Stimulated activated CD4-positive, alpha-beta T cell treated with anti-CD3 and anti-CD28 coated beads, Interleukin-2, amount 100 ng/mL, for 48 hours (primary cell): ENCODE results near the gene KCNAB2.

Source experiments
- DNase-seq, 2 donors: peaks; one replicate each; pipeline ENCODE4 v3.0.0-alpha.2; 2020

The KCNAB2 gene

GRCh38 chr1:6045561-6045960, at the start of gene KCNAB2:
TSS of gene KCNAB2 (plus strand) at chr1:6045888. CDS start at chr1:6051537, 5,649 bp downstream.
- DNase-seq = no peak

- no peak for DNase-seq
Measured at GRCh38 chr1:5996641-5997270, 48.9 kb upstream of the KCNAB2 start.

- DNase-seq = no peak
Measured at GRCh38 chr1:5997316-5997715, 48.4 kb upstream of the KCNAB2 start.

DNA sequence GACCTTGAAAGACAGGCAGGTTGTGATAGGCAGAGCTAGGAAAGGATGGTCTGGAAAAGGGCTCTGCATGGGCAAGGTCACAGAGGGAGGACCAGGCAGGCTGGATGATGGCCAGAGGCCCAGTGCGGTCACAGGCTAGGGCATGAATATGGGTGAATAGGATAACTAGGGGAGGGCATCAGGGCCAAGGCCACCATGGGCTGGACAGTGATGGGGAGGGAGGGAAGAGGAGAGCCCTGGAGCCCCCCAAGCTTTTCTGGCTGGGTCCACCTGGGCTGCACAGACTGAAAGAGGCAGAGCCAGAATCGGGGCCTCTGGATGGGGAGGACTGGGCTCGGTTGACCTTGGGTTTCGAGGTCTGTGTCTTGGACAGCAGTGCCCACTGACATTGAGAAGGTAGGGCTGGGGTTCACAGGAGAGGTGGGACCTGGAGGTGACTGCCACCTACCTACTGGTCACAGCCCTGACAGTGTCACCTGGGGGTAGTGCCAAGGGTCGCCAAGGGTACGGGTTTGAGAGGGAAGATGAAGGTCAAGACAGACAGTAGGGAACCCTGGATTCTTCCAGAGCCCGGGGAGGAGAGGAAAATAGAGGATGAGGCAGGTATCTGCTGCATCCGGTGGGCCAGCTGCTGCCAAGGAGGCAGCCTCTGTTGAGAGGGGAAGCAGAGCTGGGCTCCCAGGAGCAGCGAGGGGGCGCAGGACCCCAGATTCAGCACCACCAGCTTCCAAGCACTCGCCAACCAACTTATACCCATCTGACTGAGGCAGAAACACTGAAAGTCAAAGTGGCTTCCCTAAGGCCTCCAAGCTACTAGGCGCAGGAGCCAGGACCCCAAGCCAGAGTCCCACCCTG, 47.4 kb upstream of the KCNAB2 start:
- no peak for DNase-seq

DNA sequence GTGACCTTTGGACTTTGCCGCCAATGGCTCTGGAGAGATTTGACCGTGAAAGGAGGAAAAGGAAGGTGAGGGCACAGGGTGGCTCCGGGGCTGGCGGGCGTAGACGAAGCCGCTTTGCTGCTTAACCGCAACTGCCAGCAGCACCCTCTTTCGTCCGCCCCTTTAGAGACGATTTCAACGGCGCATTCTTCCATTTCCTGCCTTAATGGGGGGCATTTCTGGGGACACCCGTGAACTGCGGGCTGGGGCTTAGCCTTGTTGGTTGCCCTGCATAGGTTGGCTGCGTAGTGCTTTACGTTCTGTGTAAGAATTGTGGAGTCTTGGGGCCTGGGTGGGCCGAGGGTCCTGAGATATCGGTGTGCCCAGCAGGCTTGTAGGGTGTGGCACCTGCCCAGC, 46.8 kb upstream of the KCNAB2 start:
- DNase-seq = no peak

- no peak for DNase-seq
Measured at GRCh38 chr1:5999711-6000443, 45.8 kb upstream of the KCNAB2 start.

GRCh38 chr1:6000444-6001288, 45.0 kb upstream of the KCNAB2 start:
- no peak for DNase-seq

DNA sequence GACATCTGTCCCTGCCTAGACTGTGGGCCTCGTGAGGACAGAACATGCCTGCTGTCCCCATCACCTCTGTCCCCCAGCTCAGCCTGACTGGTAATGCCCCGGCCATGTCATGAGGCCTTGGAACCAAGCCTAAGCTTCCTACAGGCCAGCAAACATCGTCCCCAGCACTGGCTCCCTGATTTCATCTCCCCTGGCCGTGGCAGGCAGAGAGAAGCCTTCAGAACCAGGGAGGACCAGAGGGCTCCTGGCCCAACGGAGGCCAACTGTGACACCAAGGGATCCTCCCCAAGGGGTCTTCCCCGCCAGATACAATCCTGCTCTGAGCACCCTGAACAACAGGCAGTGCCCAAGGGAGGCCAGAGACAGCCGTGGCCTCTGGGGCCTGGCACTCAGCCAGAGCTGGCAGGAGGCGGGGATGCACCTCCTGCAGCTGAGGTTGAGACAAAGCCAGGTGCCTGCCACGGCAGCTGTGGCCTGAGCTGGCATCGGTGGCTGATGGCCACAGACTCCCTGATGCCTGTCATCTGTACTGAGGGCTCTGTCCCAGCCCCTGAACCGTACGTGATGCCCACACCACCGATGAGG, 43.6 kb upstream of the KCNAB2 start:
- DNase-seq = no peak

DNA sequence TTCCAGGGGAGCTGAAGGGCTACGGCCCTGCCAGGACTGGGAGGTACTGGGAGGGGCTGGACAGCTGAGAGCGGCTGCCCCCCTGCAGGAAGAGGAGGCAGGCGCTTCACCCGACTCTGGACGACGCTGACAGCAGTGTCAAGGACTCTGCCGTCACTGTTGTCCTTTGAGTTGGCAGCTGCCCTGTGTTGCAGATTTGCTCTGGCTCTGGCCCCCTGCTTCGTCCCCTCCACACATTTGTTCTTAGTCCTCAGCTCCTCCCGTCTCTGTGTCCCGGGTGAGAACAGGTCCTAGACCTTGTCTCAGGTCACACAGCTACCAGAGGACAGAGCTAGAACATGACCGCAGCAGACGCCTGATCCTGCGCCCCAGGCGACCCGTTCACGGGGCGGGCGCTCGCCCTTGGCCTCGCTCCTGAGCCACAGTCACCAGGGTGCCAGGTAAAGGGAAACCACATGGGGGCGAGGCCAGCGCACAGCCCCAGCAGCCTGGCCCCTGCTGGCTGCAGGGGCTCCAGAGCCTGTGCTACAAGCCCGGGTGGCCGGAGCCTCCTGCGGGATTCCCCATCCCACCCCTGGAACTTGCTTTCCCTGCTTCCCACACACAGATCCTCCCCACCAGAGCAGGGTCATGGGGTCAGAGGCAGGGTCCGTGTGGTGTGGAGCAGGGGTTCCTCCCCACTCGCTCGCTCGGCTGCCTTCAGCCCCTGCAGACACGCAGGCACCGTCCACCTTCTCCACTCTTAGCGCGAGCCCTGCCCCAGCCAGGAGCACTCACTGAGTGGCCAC, 42.8 kb upstream of the KCNAB2 start:
- DNase-seq = no peak

DNA sequence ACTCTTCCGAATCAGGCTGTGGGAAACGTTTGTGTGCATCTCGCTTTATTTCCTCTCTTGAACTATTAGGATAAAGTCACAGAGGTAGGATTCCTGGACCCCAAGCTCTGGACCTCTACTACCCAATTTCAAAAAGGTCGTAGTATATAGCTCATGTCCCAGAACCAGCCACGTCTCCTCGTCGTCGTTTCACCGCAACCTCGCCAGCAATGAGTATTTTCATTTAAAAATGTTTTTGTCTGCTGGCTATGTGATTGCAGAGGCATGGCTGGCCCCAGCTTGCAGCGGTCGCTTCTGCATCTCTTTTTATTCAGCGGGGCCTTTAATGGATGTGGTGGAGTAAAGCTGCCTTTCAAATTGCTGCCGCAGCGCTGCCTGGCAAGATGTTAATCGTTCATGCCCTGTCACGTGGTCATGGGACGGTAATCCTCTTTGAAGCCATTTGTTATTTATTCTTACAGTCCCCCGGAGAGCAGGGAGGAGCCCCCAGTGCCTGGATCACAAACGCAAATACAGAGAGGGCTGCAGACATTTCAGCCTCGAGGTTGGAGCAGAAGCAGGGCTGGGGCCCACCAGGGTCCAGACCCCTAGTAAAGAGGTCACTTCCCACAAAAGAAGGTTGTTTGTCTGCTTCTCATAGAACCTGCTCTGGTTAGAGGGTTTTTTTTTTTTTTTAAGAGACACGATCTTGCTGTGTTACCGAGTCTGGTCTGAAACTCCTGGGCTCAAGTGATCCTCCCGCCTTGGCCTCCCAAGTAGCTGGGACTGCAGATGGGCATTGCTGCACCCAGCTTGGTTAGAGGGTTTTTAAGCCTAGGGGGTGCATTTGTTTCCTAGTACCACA, 41.9 kb upstream of the KCNAB2 start:
- no peak for DNase-seq

DNA sequence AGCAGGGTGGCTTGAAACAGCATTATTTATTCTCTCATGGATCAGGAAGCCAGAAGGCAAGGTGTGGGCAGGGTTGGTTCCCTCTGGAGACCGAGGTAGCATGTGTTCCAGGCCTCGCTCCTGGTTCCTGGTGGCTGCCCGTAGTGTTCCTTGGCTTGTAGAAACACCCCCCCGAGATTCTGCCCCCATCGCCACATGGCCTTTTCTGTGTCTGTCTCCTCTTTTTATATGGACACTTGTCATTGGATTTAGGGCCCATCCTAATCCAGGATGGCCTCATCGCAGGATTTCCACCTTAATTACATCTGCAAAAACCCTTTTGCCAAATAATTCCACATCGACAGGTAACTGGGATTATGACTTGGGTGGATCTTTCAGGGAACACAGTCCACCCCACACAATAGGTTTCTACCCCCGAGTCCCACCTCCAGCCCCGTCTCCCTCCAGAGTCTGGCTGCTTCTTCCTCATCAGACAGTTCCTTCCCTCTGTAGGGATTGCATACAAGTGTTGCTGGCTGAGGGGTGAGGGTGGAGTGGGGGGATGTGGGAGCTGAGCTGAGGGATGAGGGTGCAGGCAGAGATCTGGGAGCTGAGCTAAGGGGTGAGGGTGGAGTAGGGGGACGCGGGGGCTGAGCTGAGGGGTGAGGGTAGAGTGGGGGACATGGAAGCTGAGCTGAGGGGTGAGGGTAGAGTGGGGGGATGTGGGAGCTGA, 41.1 kb upstream of the KCNAB2 start:
- no peak for DNase-seq

DNA sequence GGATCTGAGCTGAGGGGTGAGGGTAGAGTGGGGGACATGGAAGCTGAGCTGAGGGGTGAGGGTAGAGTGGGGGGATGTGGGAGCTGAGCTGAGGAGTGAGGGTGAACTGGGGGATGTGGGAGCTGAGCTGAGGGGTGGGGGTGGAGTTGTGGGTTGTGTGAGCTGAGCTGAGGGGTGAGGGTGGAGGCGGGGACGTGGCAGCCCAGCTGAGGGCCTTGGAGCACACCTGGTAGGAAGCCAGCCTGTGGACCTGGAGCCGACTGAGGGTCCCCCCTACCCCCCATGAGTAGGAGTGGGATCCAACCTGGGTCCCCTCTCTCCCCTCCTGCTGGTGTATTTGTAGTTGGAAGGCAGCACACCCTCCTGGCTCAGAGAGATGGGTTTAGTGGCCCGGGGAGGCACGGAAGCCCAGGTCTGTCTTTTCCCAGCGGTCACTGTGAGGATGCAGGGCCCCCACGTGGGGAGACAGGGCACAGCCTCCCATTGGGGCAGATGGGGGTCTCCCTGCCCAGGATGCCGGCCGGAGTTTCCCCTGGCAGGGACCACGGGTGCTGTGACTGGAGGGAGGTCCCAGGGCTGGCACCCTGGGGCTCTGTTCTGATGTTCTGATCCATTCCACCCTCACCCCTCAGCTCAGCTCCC, 40.3 kb upstream of the KCNAB2 start:
- DNase-seq = no peak

- DNase-seq = no peak
Measured at GRCh38 chr1:6006882-6007281, 38.8 kb upstream of the KCNAB2 start.

DNA sequence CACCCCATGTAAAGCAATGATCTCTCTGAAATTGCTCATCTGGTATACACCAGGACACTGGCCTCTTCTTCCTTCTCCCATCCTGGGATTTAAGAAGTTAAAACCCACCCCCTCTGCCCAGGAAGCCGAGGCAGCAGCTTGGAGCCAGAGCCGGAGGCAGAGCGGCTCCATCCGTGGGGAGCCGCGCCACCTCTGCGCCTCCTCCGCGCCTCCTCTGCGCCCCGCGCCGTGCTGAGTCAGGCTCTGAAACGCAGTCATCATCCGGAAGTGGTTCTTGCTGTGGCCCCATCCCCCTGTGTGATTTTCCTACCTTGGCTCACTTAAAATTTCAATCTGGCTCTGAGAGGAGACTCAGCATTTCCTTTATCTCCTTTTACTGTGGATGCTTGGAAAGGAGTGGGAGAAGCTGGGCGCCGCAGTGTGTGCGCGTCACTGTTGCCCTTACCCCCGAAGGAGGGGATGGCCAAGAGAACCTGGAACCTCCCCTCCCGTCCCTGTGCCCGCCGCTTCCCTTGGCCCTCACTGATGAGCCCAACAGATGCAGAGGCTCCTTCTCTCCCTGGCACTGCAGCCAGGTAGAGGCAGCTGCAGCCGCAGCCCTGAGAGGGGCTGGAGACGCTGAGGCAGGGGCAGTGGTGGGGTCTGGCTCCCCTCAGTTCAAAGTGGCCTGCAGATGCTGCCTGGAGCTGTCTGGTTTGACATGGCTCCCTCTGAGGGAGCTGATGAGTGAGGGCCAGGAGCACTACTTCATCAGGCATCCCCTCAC, 38.2 kb upstream of the KCNAB2 start:
- DNase-seq = peak in 1 of 2 donors; percentile 48

DNA sequence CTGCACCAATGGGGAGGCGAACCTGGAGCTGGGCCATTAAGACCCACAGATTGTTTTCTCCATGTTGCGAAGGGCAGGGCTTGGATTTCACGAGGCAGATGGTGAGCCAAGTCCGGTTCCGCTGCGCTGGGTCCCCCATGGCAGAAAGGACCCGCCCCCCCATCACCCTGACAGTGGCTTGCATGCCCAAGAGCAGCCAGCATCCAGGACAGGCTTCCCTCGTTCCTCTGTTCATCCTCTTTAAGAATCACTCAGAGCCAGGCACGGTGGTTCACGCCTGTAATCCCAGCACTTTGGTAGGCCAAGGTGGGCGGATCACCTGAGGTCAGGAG, 37.6 kb upstream of the KCNAB2 start:
- DNase-seq = no peak

GRCh38 chr1:6008696-6009095, 37.0 kb upstream of the KCNAB2 start:
- DNase-seq = no peak

DNA sequence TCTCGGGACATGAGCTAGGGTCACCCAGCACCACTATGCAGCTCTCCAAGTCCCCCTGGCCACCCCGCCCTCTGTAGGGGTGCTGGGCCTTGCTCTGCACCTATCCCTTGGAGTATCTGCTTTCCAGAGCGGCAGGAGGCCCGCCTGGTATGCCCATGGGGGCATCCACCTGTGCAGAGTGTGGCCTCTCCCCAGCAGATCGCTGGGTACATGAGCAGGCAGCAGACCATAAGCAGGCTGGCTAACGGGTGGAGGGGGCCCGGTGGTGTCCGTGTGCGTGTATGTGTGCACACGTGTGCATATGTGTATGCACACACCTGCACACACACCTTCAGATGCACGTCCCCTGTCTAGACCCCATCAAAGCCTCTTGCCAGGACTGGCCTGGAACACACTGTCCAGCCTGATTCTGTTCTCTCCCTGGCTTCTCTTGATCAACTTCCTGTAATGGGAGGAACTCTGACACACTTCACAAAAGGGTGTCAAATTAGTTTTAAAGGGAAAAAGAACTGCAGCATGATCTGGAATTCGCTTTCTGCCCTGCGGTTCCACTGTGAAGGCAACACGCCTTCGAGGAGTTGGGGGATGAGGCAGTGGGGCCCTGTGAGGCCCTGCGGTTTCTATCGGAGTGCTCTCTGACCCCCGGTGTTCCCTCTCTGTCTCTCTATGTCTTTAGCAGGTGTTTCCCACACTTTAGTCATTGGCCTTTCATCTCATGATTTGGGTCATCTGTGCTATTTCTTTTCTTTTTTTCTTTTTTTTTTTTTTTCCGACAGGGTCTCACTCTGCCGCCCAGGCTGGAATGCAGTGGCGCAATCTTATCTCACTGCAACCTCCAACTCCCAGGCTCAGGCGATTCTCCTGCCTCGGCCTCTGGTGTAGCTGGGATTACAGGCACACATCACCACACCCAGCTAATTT, 36.3 kb upstream of the KCNAB2 start:
- no peak for DNase-seq

DNA sequence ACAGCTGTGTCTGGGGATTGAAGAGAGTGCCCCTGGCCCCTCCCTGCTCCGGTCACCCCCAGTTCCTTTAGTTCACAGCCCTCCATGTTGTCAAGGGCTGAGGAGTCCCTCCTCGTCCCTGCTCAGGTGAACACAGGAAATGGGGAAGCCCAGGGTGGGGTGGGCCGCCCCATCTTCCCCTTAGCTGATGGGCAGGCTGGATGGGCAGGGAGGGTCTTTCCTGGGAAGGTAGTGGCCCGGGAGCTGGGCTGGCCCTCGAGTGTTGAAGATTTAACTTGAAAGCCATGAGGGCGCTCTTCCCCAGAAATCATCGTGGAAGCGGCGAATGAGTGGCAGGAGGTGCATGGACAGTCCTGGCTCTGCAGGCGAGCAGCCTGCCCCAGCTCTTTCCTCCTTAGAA, 35.1 kb upstream of the KCNAB2 start:
- DNase-seq = no peak
